GM18951 (cell line): ENCODE results near the gene CRYBG1.

Experiments
- POLR2A ChIP-seq: IDR thresholded peaks from 4 replicates; pipeline ENCODE4 v1.6.1; 2011; ENCODE audit warnings: mild to moderate bottlenecking; ENCODE audit not compliant: insufficient read length, insufficient read depth; ENCODE audit errors: extremely low read depth
- in situ Hi-C: fragments of 300-500 bp; cut with MboI; formaldehyde crosslinking; loops from one replicate; pipeline ENCODE4 v1.12.0; 2022; ENCODE audit warnings: low sequenced_read_pairs, mixed read lengths, inconsistent platforms; ENCODE audit not compliant: unreplicated experiment

Gene CRYBG1

DNA sequence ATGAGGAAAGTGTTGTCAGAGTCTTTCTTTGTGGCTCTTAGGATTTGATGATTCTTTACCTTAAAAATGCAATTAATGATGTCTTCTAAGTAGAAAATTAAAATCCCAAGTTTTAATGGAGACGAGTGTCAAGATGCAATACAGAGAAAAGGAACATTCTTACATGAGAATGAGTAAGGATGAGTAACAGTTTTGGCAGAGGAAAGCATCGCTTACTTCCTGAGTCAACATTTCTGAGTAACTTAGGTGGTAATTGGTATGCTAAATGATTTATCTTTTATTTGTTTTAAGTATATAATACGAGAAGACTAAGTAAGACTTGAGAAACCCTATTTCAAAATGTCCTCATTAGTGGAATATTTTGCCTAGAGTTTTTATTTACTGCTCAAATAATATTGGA, 167.5 kb downstream of the CRYBG1 start:
- no peak for TF ChIP-seq POLR2A
- in situ Hi-C loops: no loop called here

DNA sequence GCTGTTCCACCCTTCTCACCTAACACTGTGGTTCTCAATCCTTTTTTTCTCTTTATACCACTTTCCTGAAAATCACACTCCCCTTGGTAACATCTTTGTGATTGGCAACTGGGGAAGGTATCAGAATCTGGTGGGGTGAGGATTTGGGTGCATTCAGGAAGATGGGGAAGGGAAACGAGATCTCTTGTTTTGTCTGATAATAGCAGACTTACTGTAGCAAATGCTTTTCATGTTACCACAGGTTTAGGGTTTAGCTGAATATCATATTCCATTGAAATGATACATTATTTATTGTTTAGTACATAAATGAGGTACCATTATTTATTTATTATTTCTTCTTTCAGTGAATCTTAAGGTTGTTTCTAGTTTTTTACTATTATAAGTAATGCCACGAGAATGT, 168.0 kb downstream of the CRYBG1 start:
- TF ChIP-seq POLR2A: no peak
- in situ Hi-C loops: no loop called here

DNA sequence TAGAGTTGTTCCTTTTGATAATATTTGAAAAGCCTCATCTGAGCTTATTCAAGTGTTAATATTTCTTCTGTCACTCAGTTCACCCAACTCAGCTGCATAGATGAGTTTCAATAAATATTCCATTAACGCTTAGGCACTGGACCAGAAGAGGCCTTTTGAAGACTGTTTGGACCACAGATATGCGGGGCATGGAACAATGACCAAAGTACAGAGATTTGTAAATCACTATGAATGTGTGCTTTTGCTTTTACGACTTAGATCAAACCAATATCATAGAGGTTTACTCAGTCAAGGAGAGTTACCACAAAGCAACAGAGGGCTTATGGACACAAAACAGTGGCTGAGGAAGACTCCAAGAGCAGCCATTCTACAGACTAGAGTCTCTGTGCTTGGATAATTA, 168.9 kb downstream of the CRYBG1 start:
- in situ Hi-C loops: no loop called here

DNA sequence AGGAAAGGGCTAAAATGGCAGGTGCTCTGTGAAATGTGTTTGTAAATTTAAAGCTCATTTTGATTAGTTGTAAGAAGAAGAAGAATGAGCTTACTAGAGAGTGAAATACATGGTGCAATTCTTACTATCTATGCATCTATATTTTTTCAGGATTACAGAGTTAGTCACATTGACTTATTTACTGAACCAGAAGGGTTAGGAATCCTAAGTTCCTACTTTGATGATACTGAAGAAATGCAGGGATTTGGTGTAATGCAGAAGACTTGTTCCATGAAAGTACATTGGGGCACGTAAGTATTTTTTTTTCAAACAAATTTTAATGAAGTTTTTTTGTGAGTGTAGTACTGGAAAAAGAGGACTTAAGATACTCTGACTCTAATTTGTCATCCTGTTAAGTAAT, 169.5 kb downstream of the CRYBG1 start:
- in situ Hi-C loops: no loop called here
- no peak for TF ChIP-seq POLR2A

More for the DNA sequence above, 168.9 kb downstream of the CRYBG1 start:
- TF ChIP-seq POLR2A: no peak

DNA sequence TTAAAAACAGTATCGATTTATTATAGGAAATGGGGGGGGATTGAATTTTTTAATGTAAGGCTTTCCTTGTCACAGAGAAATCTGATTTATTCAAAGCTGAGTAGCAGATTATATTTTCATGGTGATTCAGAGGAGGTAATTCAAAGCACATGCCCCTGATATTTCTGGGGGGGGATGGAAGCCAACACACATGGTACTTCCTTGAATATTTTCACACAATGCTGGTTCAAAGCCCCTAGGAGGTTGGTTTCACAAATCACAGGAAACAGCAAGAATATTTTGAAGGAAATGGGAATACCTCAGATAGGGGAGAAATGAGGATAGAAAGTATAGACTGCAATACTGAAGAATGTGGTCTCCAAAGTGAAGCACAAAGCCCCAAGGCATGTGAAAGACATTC, 170.0 kb downstream of the CRYBG1 start:
- in situ Hi-C loops: no loop called here
- TF ChIP-seq POLR2A: no peak

DNA sequence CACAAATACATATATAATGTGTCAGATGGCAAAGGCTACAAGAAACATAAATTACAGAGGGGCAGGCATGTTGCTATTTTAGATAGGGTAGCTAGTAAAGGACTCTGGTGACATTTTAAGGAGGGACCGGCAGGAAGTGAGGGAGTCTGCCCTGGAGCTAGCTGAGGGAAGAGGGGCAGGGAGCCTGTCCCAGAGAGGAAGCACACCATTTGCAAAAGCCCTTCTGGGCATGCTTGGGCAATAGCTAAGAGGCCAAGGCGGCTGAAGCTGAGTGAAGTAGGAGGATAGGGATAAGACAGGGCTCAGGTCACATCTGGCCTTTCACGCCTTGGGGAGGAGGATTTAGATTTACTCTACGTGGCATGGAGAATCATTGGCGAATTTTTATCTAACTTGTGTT, 172.5 kb downstream of the CRYBG1 start:
- TF ChIP-seq POLR2A: no peak
- in situ Hi-C loops: no loop called here

DNA sequence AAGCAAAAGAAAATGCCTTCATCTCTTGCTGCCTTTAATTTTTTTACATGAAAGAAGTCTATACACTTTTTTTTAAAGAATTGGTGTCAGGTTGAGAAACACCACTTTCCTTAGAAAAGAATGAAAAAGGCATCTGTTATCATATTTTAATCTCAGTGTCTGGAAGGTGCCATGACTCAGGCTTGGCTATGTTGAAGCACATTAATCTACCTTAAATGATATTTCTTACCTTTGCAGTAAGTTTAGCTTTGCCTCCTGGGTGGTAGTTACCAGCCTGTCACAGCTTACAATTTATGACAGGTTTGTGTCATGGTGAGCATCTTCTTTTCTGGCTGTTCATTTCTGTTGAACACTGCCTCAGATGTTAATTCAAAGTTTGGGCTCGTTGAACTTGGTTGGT, 173.5 kb downstream of the CRYBG1 start:
- no peak for TF ChIP-seq POLR2A
- in situ Hi-C loops: no loop called here

DNA sequence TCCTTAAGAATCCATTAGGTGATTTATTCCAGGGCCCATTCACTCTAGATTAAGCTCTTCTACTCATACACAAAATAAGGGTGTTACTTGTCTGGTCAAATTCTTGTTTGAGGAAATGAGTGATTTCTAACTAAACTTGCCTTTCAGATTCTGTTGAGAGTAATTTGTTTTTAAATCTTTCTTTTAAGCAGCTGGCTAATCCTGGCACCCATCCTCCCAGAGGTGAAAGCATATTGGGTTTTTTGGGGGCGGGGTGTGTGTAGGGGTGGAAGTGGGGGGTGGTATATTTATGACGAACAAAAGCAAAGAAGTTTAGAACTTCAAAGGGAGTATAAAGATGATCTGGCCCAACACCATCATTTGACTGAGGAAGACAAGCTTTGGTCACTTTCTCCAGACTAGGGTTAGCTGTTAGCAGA, 174.1 kb downstream of the CRYBG1 start:
- in situ Hi-C loops: no loop called here
- TF ChIP-seq POLR2A: no peak

DNA sequence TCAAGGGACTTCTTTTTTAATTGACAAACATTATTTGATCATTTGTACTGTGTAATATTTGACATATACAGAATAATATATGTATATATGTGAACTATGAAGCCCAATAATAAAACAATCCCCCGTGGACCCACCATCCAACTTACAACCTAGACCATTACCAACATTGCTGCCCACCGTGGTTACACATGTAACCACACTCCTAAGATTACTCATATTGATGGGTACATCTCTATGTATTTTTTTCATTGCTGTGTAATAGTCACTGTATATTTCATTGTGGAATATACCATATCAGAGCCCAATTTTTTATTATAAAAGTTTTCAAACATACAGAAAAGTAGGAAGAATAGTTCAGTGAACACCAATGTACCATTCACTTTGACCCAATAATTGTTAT, 174.5 kb downstream of the CRYBG1 start:
- in situ Hi-C loops: no loop called here
- TF ChIP-seq POLR2A: no peak

DNA sequence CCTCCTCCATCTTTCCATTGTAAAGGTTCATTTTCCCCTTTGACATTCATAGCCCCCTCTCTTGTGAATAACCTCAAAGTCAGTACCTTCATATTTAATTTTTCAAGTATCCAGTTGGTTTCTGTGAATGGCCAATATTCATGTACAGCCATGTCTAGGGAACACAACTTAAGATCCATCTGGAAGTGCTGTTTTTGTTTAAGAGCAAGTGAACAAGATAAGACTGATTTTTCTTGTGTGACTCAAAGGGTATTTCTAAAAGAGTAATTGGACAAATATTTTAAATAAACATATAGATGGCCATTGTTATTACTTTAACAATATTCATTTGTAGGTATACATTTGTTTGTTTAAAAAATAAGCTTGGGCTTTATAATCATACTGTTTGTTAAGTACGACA, 175.8 kb downstream of the CRYBG1 start:
- in situ Hi-C loops: no loop called here
- TF ChIP-seq POLR2A: no peak

DNA sequence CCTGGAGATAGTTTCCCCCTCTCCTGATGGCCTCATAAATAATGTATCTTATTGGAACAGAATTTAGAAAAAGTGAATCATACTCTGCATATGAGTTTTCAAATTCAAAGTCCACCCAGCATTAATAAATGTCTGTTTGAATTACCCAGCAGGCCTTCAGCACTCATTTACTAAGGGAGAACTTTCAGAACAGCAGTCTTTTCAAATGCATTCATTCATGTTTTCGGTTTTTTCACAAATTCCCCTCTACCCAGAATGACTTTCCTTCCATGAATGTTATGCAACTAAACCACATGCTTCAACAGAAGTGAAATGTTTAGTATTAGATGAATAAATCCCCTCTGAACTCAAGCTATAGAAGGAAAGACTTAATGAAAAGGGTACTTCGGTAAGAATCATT, 176.3 kb downstream of the CRYBG1 start:
- in situ Hi-C loops: no loop called here
- no peak for TF ChIP-seq POLR2A

DNA sequence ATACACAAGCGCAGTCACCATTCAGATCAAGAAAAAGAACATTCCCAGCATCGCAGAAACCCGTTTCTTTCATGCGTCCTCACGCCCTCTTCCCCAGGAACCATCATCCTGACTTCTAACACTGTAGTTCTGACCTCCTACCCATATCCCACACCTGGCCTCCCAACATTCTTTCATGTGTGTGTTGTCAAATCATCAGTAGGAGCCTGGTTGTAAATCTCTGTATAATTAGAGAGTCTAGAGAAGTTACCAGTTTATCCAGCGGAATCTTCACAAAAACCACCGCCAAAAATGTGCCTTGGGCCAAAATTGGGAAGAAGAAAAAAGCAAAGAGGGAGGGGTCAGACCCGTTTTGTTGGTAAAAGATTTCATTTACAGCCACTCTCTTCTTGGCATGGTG, 177.1 kb downstream of the CRYBG1 start:
- no peak for TF ChIP-seq POLR2A
- in situ Hi-C loops: no loop called here

DNA sequence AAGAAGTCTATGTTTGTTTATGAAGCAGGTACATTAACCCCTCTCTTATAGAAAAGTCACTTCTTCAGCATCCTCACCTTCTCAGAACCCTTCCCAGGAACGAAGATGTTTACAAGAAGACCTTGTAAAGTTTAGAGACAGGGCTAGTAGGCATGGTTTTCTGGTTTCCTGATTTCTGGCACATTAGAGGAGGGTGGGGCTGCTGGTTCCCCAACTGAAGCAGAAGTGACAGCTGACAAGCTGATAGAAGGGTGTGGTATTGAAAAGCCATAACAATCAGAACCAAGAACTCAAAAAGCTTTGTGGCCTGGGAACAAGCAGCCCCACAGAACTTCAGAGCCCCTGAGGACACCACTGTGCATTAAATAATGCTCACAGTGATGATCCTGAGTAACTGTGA, 177.6 kb downstream of the CRYBG1 start:
- TF ChIP-seq POLR2A: no peak
- in situ Hi-C loops: no loop called here

DNA sequence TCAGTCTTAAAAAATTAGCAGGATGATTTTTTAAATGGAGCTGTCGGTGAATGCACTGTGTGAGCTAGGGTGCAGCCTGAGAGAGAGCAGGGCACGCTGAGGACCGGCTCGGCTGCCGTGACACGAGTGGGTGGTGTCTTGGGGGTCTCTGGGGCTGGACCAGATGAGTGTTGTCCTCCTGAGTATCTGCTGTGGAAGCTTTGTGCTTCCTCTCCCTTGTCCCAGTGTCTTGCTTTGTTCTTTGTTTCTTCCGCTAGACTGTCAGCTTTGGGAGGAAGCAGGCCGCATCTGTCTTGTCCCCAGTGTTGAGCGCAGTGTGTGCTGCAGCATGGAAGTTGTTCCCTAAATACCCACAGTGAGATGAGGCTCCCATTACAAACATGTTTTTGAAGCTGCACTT, 179.4 kb downstream of the CRYBG1 start:
- in situ Hi-C loops: no loop called here
- TF ChIP-seq POLR2A: no peak

DNA sequence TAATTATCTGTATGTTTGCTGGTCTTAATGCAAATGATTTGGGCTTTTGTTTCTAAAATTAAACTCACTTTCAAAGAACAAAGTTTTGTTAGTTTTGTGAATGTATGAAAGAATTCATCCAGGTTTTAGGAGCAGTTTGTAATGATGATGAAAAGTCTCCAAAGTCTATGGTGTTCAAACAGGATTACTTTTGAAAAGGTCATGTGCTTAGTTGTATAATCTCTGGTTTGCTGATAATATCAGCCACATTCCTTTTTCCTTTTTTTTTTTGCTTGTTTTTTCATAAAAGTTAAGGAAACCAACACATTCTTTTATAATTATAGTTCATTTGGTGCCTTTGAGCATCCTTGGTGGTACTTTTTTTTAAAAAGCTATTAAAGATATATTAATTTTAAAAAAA, 179.9 kb downstream of the CRYBG1 start:
- in situ Hi-C loops: no loop called here

DNA sequence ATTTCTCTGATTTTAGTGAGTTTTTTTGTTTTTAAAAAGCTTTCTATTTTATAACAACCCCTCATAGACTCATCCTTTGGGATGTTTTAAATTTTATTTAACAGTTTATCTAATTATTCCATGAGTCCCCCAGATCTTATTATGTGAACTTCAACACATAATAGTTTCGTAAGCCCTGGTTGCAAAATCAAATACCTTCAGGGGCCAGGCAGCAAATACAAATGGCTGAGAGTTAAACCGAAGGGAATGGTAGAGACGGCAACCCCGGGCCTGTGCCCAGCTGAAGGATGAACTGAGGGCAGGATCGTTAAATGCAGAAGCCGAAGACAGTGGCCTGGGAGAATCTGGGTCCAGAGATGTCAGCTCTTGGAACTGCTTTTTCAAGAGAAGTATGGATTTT, 180.4 kb downstream of the CRYBG1 start:
- in situ Hi-C loops: no loop called here
- TF ChIP-seq POLR2A: no peak

More for the DNA sequence above, 179.9 kb downstream of the CRYBG1 start:
- TF ChIP-seq POLR2A: no peak

DNA sequence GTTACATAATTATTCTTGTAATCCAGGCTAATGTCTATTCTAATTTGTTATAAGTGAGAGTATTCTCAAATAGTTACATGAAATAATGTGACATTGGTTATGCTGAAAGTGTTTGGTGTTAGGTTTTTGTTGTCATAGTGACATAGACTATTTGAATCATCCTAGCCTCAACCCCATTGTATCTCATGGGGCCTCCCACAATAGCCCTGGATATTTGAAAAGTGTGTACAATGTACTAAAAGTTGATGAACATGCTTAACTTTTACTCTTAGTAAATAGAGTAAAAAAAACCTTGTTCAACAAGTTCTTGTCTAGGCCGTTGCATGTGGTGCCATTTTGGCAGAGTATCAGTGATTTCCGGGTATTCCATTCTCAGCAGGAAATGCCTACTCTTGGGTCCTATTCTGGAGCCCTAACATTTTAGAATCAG, 185.8 kb downstream of the CRYBG1 start:
- no peak for TF ChIP-seq POLR2A
- in situ Hi-C loops: no loop called here
